CD4-positive, alpha-beta T cell treated with Interleukin-15 for 1 hour (primary cell): Measurements from ENCODE around the gene BAIAP2L1.
"Not testable (repeated sequence)": the region's sequence is repeated elsewhere in the genome, so short reads cannot be mapped to it uniquely, and the experiment has no call there.

Source experiments
- DNase-seq: peaks from one replicate; pipeline ENCODE4 v3.0.0-alpha.2; 2020

BAIAP2L1 gene

GRCh38 chr7:98398567-98399372 is 2.1 kb downstream of the BAIAP2L1 start:
- no peak for DNase-seq

- DNase-seq: no peak
Observed at GRCh38 chr7:98396768-98397167, 4.1 kb downstream of the BAIAP2L1 start.

- no peak for DNase-seq
Observed at GRCh38 chr7:98395951-98396350, 4.9 kb downstream of the BAIAP2L1 start.

GRCh38 chr7:98395481-98395880 is 5.4 kb downstream of the BAIAP2L1 start:
- DNase-seq: no peak

- no peak for DNase-seq
Observed at GRCh38 chr7:98394377-98394836, 6.5 kb downstream of the BAIAP2L1 start.

GRCh38 chr7:98387544-98388226 is 13.2 kb downstream of the BAIAP2L1 start:
- DNase-seq: no peak

- DNase-seq: no peak
Observed at GRCh38 chr7:98387131-98387530, 13.8 kb downstream of the BAIAP2L1 start.

GRCh38 chr7:98385532-98385931 is 15.4 kb downstream of the BAIAP2L1 start:
- DNase-seq: not testable (repeated sequence)

GRCh38 chr7:98378210-98378819 is 22.6 kb downstream of the BAIAP2L1 start:
- DNase-seq: no peak

GRCh38 chr7:98376711-98377110 is 24.2 kb downstream of the BAIAP2L1 start:
- no peak for DNase-seq

- no peak for DNase-seq
Observed at GRCh38 chr7:98375664-98376063, 25.2 kb downstream of the BAIAP2L1 start.

- DNase-seq: no peak
Observed at GRCh38 chr7:98374285-98374680, 26.6 kb downstream of the BAIAP2L1 start.

- no peak for DNase-seq
Observed at GRCh38 chr7:98372993-98373392, 27.9 kb downstream of the BAIAP2L1 start.

GRCh38 chr7:98369726-98370125 is 31.2 kb downstream of the BAIAP2L1 start:
- DNase-seq: no peak

- DNase-seq: no peak
Observed at GRCh38 chr7:98368716-98369115, 32.2 kb downstream of the BAIAP2L1 start.

- DNase-seq: no peak
Observed at GRCh38 chr7:98366562-98366938, 34.3 kb downstream of the BAIAP2L1 start.

GRCh38 chr7:98365863-98366561 is 34.9 kb downstream of the BAIAP2L1 start:
- no peak for DNase-seq

- DNase-seq: no peak
Observed at GRCh38 chr7:98364220-98364619, 36.7 kb downstream of the BAIAP2L1 start.

- no peak for DNase-seq
Observed at GRCh38 chr7:98362517-98362916, 38.4 kb downstream of the BAIAP2L1 start.

- no peak for DNase-seq
Observed at GRCh38 chr7:98360221-98361130, 40.4 kb downstream of the BAIAP2L1 start.

GRCh38 chr7:98359395-98359794 is 41.5 kb downstream of the BAIAP2L1 start:
- no peak for DNase-seq

GRCh38 chr7:98358706-98359105 is 42.2 kb downstream of the BAIAP2L1 start:
- no peak for DNase-seq
